Karpas-422 (cell line): ENCODE results near the gene ARHGAP36. TPM values are rescaled to one million over a fixed set of nuclear protein-coding genes. Genes with fewer than 3 reads are reported as not detected.

Experiments used
- DNase-seq: peaks from one replicate; pipeline ENCODE4 v3.0.0-alpha.2; 2015
- H2AFZ ChIP-seq: fragments of 200-600 bp; sonication (generic); 2 replicates; pipeline ENCODE4 v1.6.1; 2014; ENCODE audit warnings: antibody characterized with exemption, low read length, mixed read lengths
- H3K27ac ChIP-seq: fragments of 200-600 bp; sonication (generic); 2 replicates; pipeline ENCODE4 v1.5.1; 2014; ENCODE audit warnings: mild to moderate bottlenecking, low read length, moderate library complexity
- H3K27me3 ChIP-seq: fragments of 200-600 bp; sonication (generic); 2 replicates; pipeline ENCODE4 v1.6.1; 2014; ENCODE audit warnings: low read length, mixed read lengths
- H3K36me3 ChIP-seq: fragments of 200-600 bp; sonication (generic); 2 replicates; pipeline ENCODE4 v1.6.1; 2014; ENCODE audit warnings: low read length, mixed read lengths; ENCODE audit not compliant: insufficient read depth
- H3K4me1 ChIP-seq: fragments of 200-600 bp; sonication (generic); 2 replicates; pipeline ENCODE4 v1.6.1; 2014; ENCODE audit warnings: mild to moderate bottlenecking, low read length, mixed read lengths
- H3K4me2 ChIP-seq: fragments of 200-600 bp; sonication (generic); 2 replicates; pipeline ENCODE4 v1.6.1; 2014; ENCODE audit warnings: low read length, low read depth, mild to moderate bottlenecking; ENCODE audit not compliant: poor library complexity, severe bottlenecking
- H3K4me3 ChIP-seq: fragments of 200-600 bp; sonication (generic); 2 replicates; pipeline ENCODE4 v1.5.1; 2014; ENCODE audit warnings: mild to moderate bottlenecking, antibody characterized with exemption, low read length, mixed read lengths
- H3K79me2 ChIP-seq: fragments of 200-600 bp; sonication (generic); 2 replicates; pipeline ENCODE4 v1.6.1; 2014; ENCODE audit warnings: mild to moderate bottlenecking, low read length, mixed read lengths
- H3K9ac ChIP-seq: fragments of 200-600 bp; sonication (generic); 2 replicates; pipeline ENCODE4 v1.6.0; 2014; ENCODE audit warnings: low read length
- H3K9me2 ChIP-seq: fragments of 200-600 bp; sonication (generic), shearing (Covaris generic); replicated peaks from 2 replicates; pipeline ENCODE4 v1.6.0; 2014; ENCODE audit warnings: mild to moderate bottlenecking, low read length, moderate library complexity; ENCODE audit not compliant: insufficient read depth
- H3K9me3 ChIP-seq: fragments of 300-700, 200-600 bp; sonication (generic); 2 replicates; pipeline ENCODE4 v1.6.1; 2014; ENCODE audit warnings: low read length, mixed read lengths
- H4K20me1 ChIP-seq: fragments of 200-600 bp; sonication (generic); 2 replicates; pipeline ENCODE4 v1.6.1; 2014; ENCODE audit warnings: mild to moderate bottlenecking, antibody characterized with exemption, low read length, low read depth; ENCODE audit not compliant: insufficient read depth
- total RNA-seq: library from RNA; depleted of rRNA; stranded (reverse); fragments of >200 nt; shearing (Covaris generic); gene quantifications from 2 replicates; pipeline ENCODE4 v1.2.3, GENCODE V29; 2014; ENCODE audit warnings: low replicate concordance

ARHGAP36 gene
- total RNA-seq, 1 experiment from 2014 or later = not detected

- no peak overlapping the region for H2AFZ ChIP-seq
- H3K4me2 ChIP-seq = no peak overlapping the region
- no peaks in the 10 kb centered on the region for H3K79me2 ChIP-seq
- no peaks in the 10 kb centered on the region for H4K20me1 ChIP-seq
- no peak overlapping the region for H3K4me3 ChIP-seq
- no peaks in the 10 kb centered on the region for H3K36me3 ChIP-seq
- no peak for DNase-seq
- no peak overlapping the region for H3K27ac ChIP-seq
- H3K9me2 ChIP-seq = no peaks in the 10 kb centered on the region
- H3K9ac ChIP-seq = no peak overlapping the region
- H3K4me1 ChIP-seq = no peaks in the 10 kb centered on the region
- no peaks in the 10 kb centered on the region for H3K27me3 ChIP-seq
- H3K9me3 ChIP-seq = no peaks in the 10 kb centered on the region
These were observed 8.1 kb downstream of the ARHGAP36 start for GRCh38 chrX:131066237-131066636.

- Histone ChIP-seq H3K4me1 (no peaks in the 10 kb centered on the region), H3K4me2 (no peak overlapping the region), H3K36me3 (no peaks in the 10 kb centered on the region), H3K27ac (no peak overlapping the region), H3K9me3 (no peaks in the 10 kb centered on the region), H2AFZ (no peak overlapping the region), H3K9ac (no peak overlapping the region), H4K20me1 (no peaks in the 10 kb centered on the region), H3K4me3 (no peak overlapping the region), H3K79me2 (no peaks in the 10 kb centered on the region), H3K9me2 (no peaks in the 10 kb centered on the region), H3K27me3 (no peaks in the 10 kb centered on the region)
- DNase-seq = no peak
These were observed 9.1 kb downstream of the ARHGAP36 start for GRCh38 chrX:131067216-131067615.

- no peak overlapping the region for H3K4me3 ChIP-seq
- H3K27me3 ChIP-seq = no peaks in the 10 kb centered on the region
- no peaks in the 10 kb centered on the region for H3K4me1 ChIP-seq
- H2AFZ ChIP-seq = no peak overlapping the region
- H3K27ac ChIP-seq = no peak overlapping the region
- no peaks in the 10 kb centered on the region for H4K20me1 ChIP-seq
- H3K36me3 ChIP-seq = no peaks in the 10 kb centered on the region
- H3K9me3 ChIP-seq = no peaks in the 10 kb centered on the region
- H3K79me2 ChIP-seq = no peaks in the 10 kb centered on the region
- no peak overlapping the region for H3K4me2 ChIP-seq
- no peak for DNase-seq
- H3K9me2 ChIP-seq = no peaks in the 10 kb centered on the region
- H3K9ac ChIP-seq = no peak overlapping the region
These were observed 9.9 kb downstream of the ARHGAP36 start for GRCh38 chrX:131067846-131068745.

GRCh38 chrX:131068945-131069719, 11.0 kb downstream of the ARHGAP36 start:
- H3K27me3 ChIP-seq = no peaks in the 10 kb centered on the region
- no peaks in the 10 kb centered on the region for H3K4me1 ChIP-seq
- no peaks in the 10 kb centered on the region for H3K36me3 ChIP-seq
- no peak overlapping the region for H3K9ac ChIP-seq
- no peaks in the 10 kb centered on the region for H3K9me3 ChIP-seq
- H3K79me2 ChIP-seq = no peaks in the 10 kb centered on the region
- no peak overlapping the region for H2AFZ ChIP-seq
- H3K27ac ChIP-seq = no peak overlapping the region
- H3K4me2 ChIP-seq = no peak overlapping the region
- H4K20me1 ChIP-seq = no peaks in the 10 kb centered on the region
- H3K9me2 ChIP-seq = no peaks in the 10 kb centered on the region
- no peak overlapping the region for H3K4me3 ChIP-seq
- DNase-seq = peak; percentile 77

- H3K27ac ChIP-seq = no peak overlapping the region
- H3K9me3 ChIP-seq = no peaks in the 10 kb centered on the region
- H3K27me3 ChIP-seq = no peaks in the 10 kb centered on the region
- H3K79me2 ChIP-seq = no peaks in the 10 kb centered on the region
- no peaks in the 10 kb centered on the region for H4K20me1 ChIP-seq
- H3K4me3 ChIP-seq = no peak overlapping the region
- H3K36me3 ChIP-seq = no peaks in the 10 kb centered on the region
- no peaks in the 10 kb centered on the region for H3K4me1 ChIP-seq
- no peak overlapping the region for H3K9ac ChIP-seq
- no peak overlapping the region for H2AFZ ChIP-seq
- H3K4me2 ChIP-seq = no peak overlapping the region
- H3K9me2 ChIP-seq = no peaks in the 10 kb centered on the region
- no peak for DNase-seq
These were observed 14.9 kb downstream of the ARHGAP36 start for GRCh38 chrX:131072871-131073571.

- H3K27me3 ChIP-seq = no peaks in the 10 kb centered on the region
These were observed 15.5 kb downstream of the ARHGAP36 start for GRCh38 chrX:131073607-131074006.

GRCh38 chrX:131081772-131082740, 23.9 kb downstream of the ARHGAP36 start:
- H3K79me2 ChIP-seq = no peaks in the 10 kb centered on the region

More at GRCh38 chrX:131073607-131074006, 15.5 kb downstream of the ARHGAP36 start:
- DNase-seq = no peak
- Histone ChIP-seq H3K36me3 (no peaks in the 10 kb centered on the region), H3K9me2 (no peaks in the 10 kb centered on the region), H3K9ac (no peak overlapping the region), H2AFZ (no peak overlapping the region), H3K4me1 (no peaks in the 10 kb centered on the region), H3K4me3 (no peak overlapping the region), H3K4me2 (no peak overlapping the region), H3K9me3 (no peaks in the 10 kb centered on the region), H3K79me2 (no peaks in the 10 kb centered on the region), H3K27ac (no peak overlapping the region), H4K20me1 (no peaks in the 10 kb centered on the region)

More at GRCh38 chrX:131081772-131082740, 23.9 kb downstream of the ARHGAP36 start:
- Histone ChIP-seq H3K27me3 (no peaks in the 10 kb centered on the region), H3K9me2 (no peaks in the 10 kb centered on the region), H4K20me1 (no peaks in the 10 kb centered on the region), H3K27ac (no peak overlapping the region), H3K9me3 (no peaks in the 10 kb centered on the region), H2AFZ (no peak overlapping the region), H3K4me2 (no peak overlapping the region), H3K4me3 (no peak overlapping the region), H3K9ac (no peak overlapping the region), H3K36me3 (no peaks in the 10 kb centered on the region), H3K4me1 (no peaks in the 10 kb centered on the region)
- no peak for DNase-seq
